HepG2 (cell line): ENCODE results near the gene THEM4. TPM values are rescaled to one million over a fixed set of nuclear protein-coding genes. Genes with fewer than 3 reads are reported as not detected.

Experiments used
- ATAC-seq: fragments of 200-7000 bp; cut with Tn5 transposase; 3 replicates; pipeline ENCODE4 v1.9.1; 2020; ENCODE audit warnings: mild to moderate bottlenecking, moderate library complexity
- BruUV-seq: library from RNA; stranded (reverse); fragments of 400-500 nt; replicated peaks from 2 replicates; lab custom pipeline; 2021; lab: Mats Ljungman, UMichigan
- CTCF ChIA-PET: fragments of 300-600 bp; formaldehyde crosslinking; extraction: SDS; loops from one replicate; lab custom pipeline; 2021; ENCODE audit warnings: low total read pairs, inconsistent platforms, low intra/inter-chr PET ratio; lab: Yijun Ruan, JAX
- POLR2A ChIA-PET: fragments of 350-600 bp; sonication (Branson Sonifier 250); formaldehyde crosslinking; loops from one replicate; lab custom pipeline; 2020; ENCODE audit warnings: antibody characterized with exemption, inconsistent platforms; lab: Yijun Ruan, JAX
- DNase-seq: peaks from one replicate; pipeline ENCODE4 v3.0.0-alpha.2; 2015; ENCODE audit warnings: low spot score
- FAIRE-seq: peaks from 3 replicates; lab custom pipeline; 2011; peaks lifted over from hg19 to GRCh38; lab: Jason Lieb, UNC
- H2AFZ ChIP-seq: one replicate; pipeline ENCODE4 v1.6.1; 2011; ENCODE audit warnings: low read length, inconsistent platforms
- H3K27ac ChIP-seq: fragments of 300-600 bp; 3 replicates; pipeline ENCODE4 v1.8.0; 2011; ENCODE audit warnings: mixed run types, mild to moderate bottlenecking, mixed read lengths, low read length, inconsistent platforms; ENCODE audit not compliant: insufficient read depth; ENCODE audit errors: extremely low read length
- H3K27me3 ChIP-seq, 2 experiments: fragments of 200-600 bp in 1 of 2; 2 replicates in 1 of 2; 3 replicates in 1 of 2; pipeline versions ENCODE4 v1.6.0 to v1.8.0; 2011; ENCODE audit warnings: low read length in 2 of 2, mild to moderate bottlenecking in 2 of 2, moderate library complexity in 2 of 2, inconsistent platforms in 1 of 2; ENCODE audit not compliant: insufficient read depth in 2 of 2, control insufficient read depth in 1 of 2
- H3K36me3 ChIP-seq, 2 experiments: fragments of 200-600 bp in 1 of 2; replicated peaks in 1 of 2; 2 replicates in 1 of 2; 3 replicates in 1 of 2; pipeline versions ENCODE4 v1.5.1 to v1.8.0; 2011; ENCODE audit warnings: low read length in 2 of 2, inconsistent platforms in 1 of 2; ENCODE audit not compliant: insufficient read depth in 2 of 2, control insufficient read depth in 1 of 2
- H3K4me1 ChIP-seq: 2 replicates; pipeline ENCODE4 v1.5.1; 2012; ENCODE audit warnings: low read length, inconsistent platforms; ENCODE audit not compliant: insufficient read depth
- H3K4me2 ChIP-seq: 2 replicates; pipeline ENCODE4 v1.6.0; 2011; ENCODE audit warnings: low read depth, low read length, inconsistent platforms
- H3K4me3 ChIP-seq, 3 experiments: fragments of 200-600 bp in 1 of 3; sonication (generic), shearing (Covaris generic) in 1 of 3; replicated peaks in 1 of 3; 2 replicates each; pipeline ENCODE4 v1.5.1; 2011 to 2016; ENCODE audit warnings: low read length in 3 of 3, inconsistent platforms in 2 of 3, low read depth in 2 of 3, mild to moderate bottlenecking in 2 of 3, control low read depth in 1 of 3, mixed read lengths in 1 of 3; ENCODE audit not compliant: insufficient read depth in 1 of 3
- H3K79me2 ChIP-seq: one replicate; pipeline ENCODE4 v1.6.1; 2011; ENCODE audit warnings: low read length, inconsistent platforms; ENCODE audit not compliant: insufficient read depth
- H3K9ac ChIP-seq: 2 replicates; pipeline ENCODE4 v1.6.0; 2011; ENCODE audit warnings: mild to moderate bottlenecking, low read depth, low read length, inconsistent platforms; ENCODE audit not compliant: insufficient read depth
- H3K9me3 ChIP-seq: 2 replicates; pipeline ENCODE4 v1.5.1; 2012; ENCODE audit warnings: mild to moderate bottlenecking, low read length
- H4K20me1 ChIP-seq: 2 replicates; pipeline ENCODE4 v1.6.0; 2011; ENCODE audit warnings: inconsistent platforms, mild to moderate bottlenecking, low read length, moderate library complexity; ENCODE audit not compliant: insufficient read depth
- BRF2 ChIP-seq: sonication (generic); formaldehyde crosslinking; IDR thresholded peaks from 2 replicates; pipeline ENCODE4 v1.8.1; 2022; ENCODE audit warnings: mild to moderate bottlenecking, missing genetic modification reagents
- GLMP ChIP-seq: sonication (generic); formaldehyde crosslinking; IDR thresholded peaks from 2 replicates; pipeline ENCODE4 v1.9.0; 2021; ENCODE audit warnings: missing genetic modification reagents, mild to moderate bottlenecking, borderline replicate concordance
- HBP1 ChIP-seq: IDR thresholded peaks from 2 replicates; pipeline ENCODE4 v1.6.1; 2016; ENCODE audit warnings: low read depth, control low read depth
- HOXA7 ChIP-seq: sonication (generic); formaldehyde crosslinking; IDR thresholded peaks from 2 replicates; pipeline ENCODE4 v1.8.1; 2022; ENCODE audit warnings: mild to moderate bottlenecking, missing genetic modification reagents, moderate library complexity
- LRRFIP1 ChIP-seq: sonication (generic); formaldehyde crosslinking; conservative IDR thresholded peaks from 2 replicates; pipeline ENCODE4 v1.4.0; 2020; ENCODE audit warnings: missing genetic modification reagents
- RARA ChIP-seq: IDR thresholded peaks from 2 replicates; pipeline ENCODE4 v1.6.1; 2016; ENCODE audit warnings: missing genetic modification reagents, missing compliant biosample characterization
- RXRB ChIP-seq: IDR thresholded peaks from 2 replicates; pipeline ENCODE4 v1.6.1; 2016; ENCODE audit warnings: borderline replicate concordance, missing genetic modification reagents, missing compliant biosample characterization
- TBP ChIP-seq: sonication (generic); formaldehyde crosslinking; IDR thresholded peaks from 2 replicates; pipeline ENCODE4 v1.5.0; 2020; ENCODE audit warnings: missing genetic modification reagents
- TEAD3 ChIP-seq: optimal IDR thresholded peaks from 2 replicates; pipeline ENCODE3; 2016; ENCODE audit warnings: borderline replicate concordance
- THRA ChIP-seq: sonication (generic); formaldehyde crosslinking; IDR thresholded peaks from 2 replicates; pipeline ENCODE4 v1.4.0; 2020; ENCODE audit warnings: missing genetic modification reagents, borderline replicate concordance
- ZFP82 ChIP-seq: sonication (generic); formaldehyde crosslinking; IDR thresholded peaks from 2 replicates; pipeline ENCODE4 v1.5.1; 2020; ENCODE audit warnings: mild to moderate bottlenecking, missing genetic modification reagents, borderline replicate concordance
- ZFY ChIP-seq: sonication (generic); formaldehyde crosslinking; IDR thresholded peaks from 2 replicates; pipeline ENCODE4 v1.4.0; 2020; ENCODE audit warnings: missing genetic modification reagents
- ZNF264 ChIP-seq: sonication (generic); formaldehyde crosslinking; IDR thresholded peaks from 2 replicates; pipeline ENCODE4 v1.4.0; 2020; ENCODE audit warnings: missing genetic modification reagents
- ZNF30 ChIP-seq: sonication (generic); formaldehyde crosslinking; IDR thresholded peaks from 2 replicates; pipeline ENCODE4 v1.5.0; 2020; ENCODE audit warnings: mild to moderate bottlenecking, missing genetic modification reagents
- ZNF382 ChIP-seq: sonication (generic); formaldehyde crosslinking; IDR thresholded peaks from 2 replicates; pipeline ENCODE4 v1.5.0; 2020; ENCODE audit warnings: missing genetic modification reagents, mild to moderate bottlenecking, borderline replicate concordance
- ZNF564 ChIP-seq: sonication (generic); formaldehyde crosslinking; IDR thresholded peaks from 2 replicates; pipeline ENCODE4 v1.8.1; 2023; ENCODE audit warnings: mild to moderate bottlenecking, missing genetic modification reagents
- ZNF761 ChIP-seq: sonication (generic); formaldehyde crosslinking; conservative IDR thresholded peaks from 2 replicates; pipeline ENCODE4 v1.4.0; 2020; ENCODE audit warnings: mild to moderate bottlenecking, missing genetic modification reagents
- ZNF784 ChIP-seq: sonication (generic); formaldehyde crosslinking; IDR thresholded peaks from 2 replicates; pipeline ENCODE4 v1.5.1; 2020; ENCODE audit warnings: missing genetic modification reagents, mild to moderate bottlenecking, borderline replicate concordance
- WGBS: methylation state at CpG from one replicate; pipeline ENCODE4 v1.1.6; 2017; ENCODE audit warnings: low lambda C conversion rate; 5-methylcytosine and 5-hydroxymethylcytosine counted together
- in situ Hi-C: cut with HindIII; loops from 2 replicates; pipeline ENCODE4 v1.10.0; 2017; ENCODE audit warnings: low pct_unique_long_range_greater_than_20kb; ENCODE audit not compliant: extremely low pct_ligation_motif_present
- intact Hi-C: fragments of 100-400 bp; cut with micrococcal nuclease; formaldehyde crosslinking; loops from one replicate; pipeline ENCODE4 v1.10.0; 2022; ENCODE audit not compliant: unreplicated experiment
- polyA plus RNA-seq, 8 experiments: library from polyadenylated mRNA; depleted of rRNA in 3 of 8; stranded (reverse) in 7 of 8; unstranded in 1 of 8; fragments of >200 nt; fragmentation: Illumina TruSeq in 4 of 8; extraction: Trizol in 4 of 8; gene quantifications; 2 replicates each; pipeline versions ENCODE4 v1.2.1 to v1.2.3, GENCODE V29; 2011 to 2016; ENCODE audit warnings: low read depth in 4 of 8, missing spikeins in 1 of 8, mixed read lengths in 1 of 8; ENCODE audit not compliant: insufficient read depth in 1 of 8
- total RNA-seq, 5 experiments: library from RNA; depleted of rRNA; stranded (reverse); fragments of >200 nt; fragmentation: Illumina TruSeq; extraction: Trizol; gene quantifications; 2 replicates each; pipeline ENCODE4 v1.2.3, GENCODE V29; 2016; ENCODE audit warnings: low read depth in 1 of 5

The THEM4 gene
- total and polyA plus RNA-seq, 2 of the 13 experiments (the other 11 are each of a cell fraction or from before 2014, with no cell fraction given) = 10.9 to 13.9 TPM

GRCh38 chr1:151859891-151860293, 49.4 kb downstream of the THEM4 start:
- in situ Hi-C loops (no loop called here), intact Hi-C loops (no loop called here)
- 30% methylated on average over 5 of the region's 6 CpGs for WGBS
- ChIA-PET POLR2A (no interaction called here), CTCF (no interaction called here)
- H3K36me3 ChIP-seq = no peaks in the 10 kb centered on the region
- no peak overlapping the region for H3K4me3 ChIP-seq
- no peaks in the 10 kb centered on the region for H3K9me3 ChIP-seq
- H3K27me3 ChIP-seq = peaks cover 0 to 1% of the 10 kb centered on the region in 2 experiments; a peak in 2 of 5 replicates
- no TSS peak for BruUV-seq
- DNase-seq (no peak), FAIRE-seq (no peak), ATAC-seq (no peak)
- H3K4me2 ChIP-seq = no peak overlapping the region
- no peak overlapping the region for H3K9ac ChIP-seq
- no peaks in the 10 kb centered on the region for H3K79me2 ChIP-seq
- H4K20me1 ChIP-seq = no peaks in the 10 kb centered on the region
- no peak overlapping the region for H3K27ac ChIP-seq
- H3K4me1 ChIP-seq = no peaks in the 10 kb centered on the region
- H2AFZ ChIP-seq = no peak overlapping the region
- TF ChIP-seq RXRB (CRISPR knock-in tag) = no peak
- TF ChIP-seq THRA = no peak
- TF ChIP-seq ZNF30 (CRISPR knock-in tag) = no peak
- TF ChIP-seq HBP1 (CRISPR knock-in tag) = no peak
- TF ChIP-seq LRRFIP1 (CRISPR knock-in tag) = no peak
- TF ChIP-seq RARA (CRISPR knock-in tag) = no peak
- TF ChIP-seq ZFP82 = no peak
- TF ChIP-seq TEAD3 (CRISPR knock-in tag) = no peak
- TF ChIP-seq ZNF382 (CRISPR knock-in tag) = no peak
- TF ChIP-seq ZNF264 (CRISPR knock-in tag) = no peak
- TF ChIP-seq HOXA7 = no peak
- no peak for TF ChIP-seq GLMP (CRISPR knock-in tag)
- no peak for TF ChIP-seq TBP (CRISPR knock-in tag)
- no peak for TF ChIP-seq ZNF784 (CRISPR knock-in tag)
- no peak for TF ChIP-seq ZFY
- TF ChIP-seq BRF2 (CRISPR knock-in tag) = no peak
- TF ChIP-seq ZNF564 = no peak
- no peak for TF ChIP-seq ZNF761
